Transverse colon (tissue), 3 donors: ENCODE results near the gene CALY.

Experiments used
- CTCF ChIP-seq, 5 experiments: fragments of 200-600 bp in 3 of 5; fragments of 450-650 bp in 2 of 5; sonication (generic) in 3 of 5; IDR thresholded peaks; 1 replicate in 2 of 5; 2 replicates in 3 of 5; pipeline ENCODE4 v1.5.1; 2016 to 2017; ENCODE audit warnings: antibody characterized with exemption in 5 of 5, inconsistent platforms in 3 of 5, mild to moderate bottlenecking in 2 of 5, moderate library complexity in 1 of 5
- POLR2A ChIP-seq: fragments of 450-650 bp; IDR thresholded peaks from one replicate; pipeline ENCODE4 v1.6.1; 2016; ENCODE audit warnings: antibody characterized with exemption, mild to moderate bottlenecking, moderate library complexity

- TF ChIP-seq CTCF (IDR thresholded peaks at IDR 0.05), result no peak
- no peak for TF ChIP-seq POLR2A
Observed at GRCh38 chr10:133356549-133357284, 20.0 kb upstream of the CALY start.
